ENCODE results near the gene SLC5A2. TPM values are rescaled to one million over a fixed set of nuclear protein-coding genes. Genes with fewer than 3 reads are reported as not detected.

SLC5A2 gene
- total RNA-seq, 2 experiments from 2014 or later: not detected

DNA sequence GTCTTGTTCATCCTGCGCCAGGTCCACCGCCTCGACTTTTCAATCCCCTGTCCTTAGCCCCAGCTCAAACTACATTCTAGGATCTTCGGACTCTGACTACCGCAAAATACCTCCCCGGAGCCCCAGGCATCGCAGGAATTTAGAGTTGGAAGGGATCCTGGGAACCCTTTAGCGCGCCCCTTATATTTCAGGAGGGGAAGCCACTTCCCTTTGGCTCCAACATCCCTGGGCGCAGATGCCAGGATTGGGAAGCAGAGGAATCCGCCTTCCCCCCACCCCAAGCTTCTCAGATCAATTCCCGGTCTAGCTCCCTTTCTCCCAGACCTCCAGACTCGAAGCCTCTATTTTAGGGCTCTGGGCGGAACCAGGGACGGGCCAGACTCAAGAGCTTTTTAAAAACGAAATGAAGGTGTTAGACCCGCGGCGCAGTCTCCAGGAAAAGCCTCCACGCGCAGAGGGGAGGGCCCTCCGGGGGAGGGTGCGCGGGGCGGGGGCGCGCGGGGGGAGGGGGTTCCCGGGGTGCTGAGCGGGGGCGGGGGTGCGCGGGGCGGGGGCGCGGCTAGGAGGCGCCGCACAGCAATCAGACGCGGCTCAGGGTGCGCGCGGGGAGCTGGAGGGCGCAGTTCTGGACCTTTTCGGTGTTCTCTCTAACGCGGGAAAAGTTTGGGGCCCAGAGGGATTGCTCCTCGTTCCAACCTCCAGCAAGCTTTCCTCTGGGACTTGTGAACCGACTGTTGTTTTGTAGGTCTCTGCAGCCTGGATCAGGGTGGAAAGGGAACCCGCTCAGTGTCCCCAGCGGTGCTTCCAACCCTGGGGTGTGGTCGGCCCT, 46.4 kb downstream of the SLC5A2 start:
- TF ChIP-seq, protein P1, sequence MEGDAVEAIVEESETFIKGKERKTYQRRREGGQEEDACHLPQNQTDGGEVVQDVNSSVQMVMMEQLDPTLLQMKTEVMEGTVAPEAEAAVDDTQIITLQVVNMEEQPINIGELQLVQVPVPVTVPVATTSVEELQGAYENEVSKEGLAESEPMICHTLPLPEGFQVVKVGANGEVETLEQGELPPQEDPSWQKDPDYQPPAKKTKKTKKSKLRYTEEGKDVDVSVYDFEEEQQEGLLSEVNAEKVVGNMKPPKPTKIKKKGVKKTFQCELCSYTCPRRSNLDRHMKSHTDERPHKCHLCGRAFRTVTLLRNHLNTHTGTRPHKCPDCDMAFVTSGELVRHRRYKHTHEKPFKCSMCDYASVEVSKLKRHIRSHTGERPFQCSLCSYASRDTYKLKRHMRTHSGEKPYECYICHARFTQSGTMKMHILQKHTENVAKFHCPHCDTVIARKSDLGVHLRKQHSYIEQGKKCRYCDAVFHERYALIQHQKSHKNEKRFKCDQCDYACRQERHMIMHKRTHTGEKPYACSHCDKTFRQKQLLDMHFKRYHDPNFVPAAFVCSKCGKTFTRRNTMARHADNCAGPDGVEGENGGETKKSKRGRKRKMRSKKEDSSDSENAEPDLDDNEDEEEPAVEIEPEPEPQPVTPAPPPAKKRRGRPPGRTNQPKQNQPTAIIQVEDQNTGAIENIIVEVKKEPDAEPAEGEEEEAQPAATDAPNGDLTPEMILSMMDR (conservative IDR thresholded peaks at IDR 0.05; ENCODE audit: low read length): no peak
- TF ChIP-seq EZH2phosphoT487 (IDR thresholded peaks at IDR 0.05; ENCODE audit: borderline replicate concordance, low read depth, low read length): no peak
- H3K4me1 ChIP-seq (ENCODE audit: insufficient read depth, low read length, poor library complexity, severe bottlenecking): no peaks in the 10 kb centered on the region
- H3K4me3 ChIP-seq (ENCODE audit: low read depth, low read length, poor library complexity, severe bottlenecking): no peak overlapping the region
- no peak overlapping the region for H3K4me2 ChIP-seq (ENCODE audit: low read length)
- no TSS peak for BruUV-seq (replicated peaks)
- CTCF ChIA-PET (ENCODE audit: unreplicated experiment): no interaction called here
- no peaks in the 10 kb centered on the region for H3K9me2 ChIP-seq (ENCODE audit: insufficient read depth, low read length)
- no peak overlapping the region for H3K27ac ChIP-seq (ENCODE audit: low read depth, low read length, poor library complexity, severe bottlenecking)
- no peaks in the 10 kb centered on the region for H3K79me2 ChIP-seq (ENCODE audit: insufficient read depth, low read depth, low read length)
- no peaks in the 10 kb centered on the region for H4K20me1 ChIP-seq (ENCODE audit: insufficient read depth, low read length)
- POLR2A ChIA-PET: interaction anchor here (0.7 kb wide), 1 partner anchor 353 kb away, joined by 4 read pairs; no protein-coding TSS in a partner anchor
- no peak for DNase-seq (ENCODE audit: low spot score)
- H3K9me3 ChIP-seq (ENCODE audit: low read length): no peaks in the 10 kb centered on the region
- no peaks in the 10 kb centered on the region for H3K36me3 ChIP-seq (ENCODE audit: insufficient read depth, low read length)
- H2AFZ ChIP-seq (ENCODE audit: low read length): no peak overlapping the region
- intact Hi-C loops (cut with micrococcal nuclease; ENCODE audit: unreplicated experiment): no loop called here

DNA sequence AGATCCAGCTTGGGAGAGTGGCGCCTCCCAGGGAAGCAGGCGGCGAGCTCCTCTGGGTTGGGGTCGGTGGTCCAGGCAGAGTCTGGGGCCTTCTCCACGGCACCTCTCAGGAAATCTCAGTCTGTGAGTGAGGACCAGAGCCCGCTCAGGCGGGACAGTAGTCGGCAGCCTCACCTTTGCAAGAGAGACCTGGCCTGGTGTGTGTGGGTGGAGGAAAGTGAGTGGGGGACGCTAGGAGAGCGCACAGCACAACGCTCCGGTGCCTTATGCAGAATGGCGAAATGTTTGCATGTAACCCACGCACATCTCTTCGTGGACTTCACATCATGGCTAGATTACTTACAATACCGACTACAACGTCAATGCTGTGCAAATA, 47.0 kb downstream of the SLC5A2 start:
- CTCF ChIA-PET (ENCODE audit: unreplicated experiment): no interaction called here
- POLR2A ChIA-PET: interaction anchor here (0.6 kb wide), 2 partner anchors 92 to 181 kb away, joined by 3 to 4 read pairs; no protein-coding TSS in a partner anchor
- intact Hi-C loops (cut with micrococcal nuclease; ENCODE audit: unreplicated experiment): no loop called here
- H4K20me1 ChIP-seq (ENCODE audit: insufficient read depth, low read length): no peaks in the 10 kb centered on the region
- TF ChIP-seq, protein P1 (conservative IDR thresholded peaks at IDR 0.05; ENCODE audit: low read length): no peak
- no peak for TF ChIP-seq EZH2phosphoT487 (IDR thresholded peaks at IDR 0.05; ENCODE audit: borderline replicate concordance, low read depth, low read length)
- no peaks in the 10 kb centered on the region for H3K79me2 ChIP-seq (ENCODE audit: insufficient read depth, low read depth, low read length)
- H3K4me2 ChIP-seq (ENCODE audit: low read length): no peak overlapping the region
- no peak overlapping the region for H3K27ac ChIP-seq (ENCODE audit: low read depth, low read length, poor library complexity, severe bottlenecking)
- no peaks in the 10 kb centered on the region for H3K36me3 ChIP-seq (ENCODE audit: insufficient read depth, low read length)
- no peaks in the 10 kb centered on the region for H3K9me3 ChIP-seq (ENCODE audit: low read length)
- no peaks in the 10 kb centered on the region for H3K9me2 ChIP-seq (ENCODE audit: insufficient read depth, low read length)
- H3K4me1 ChIP-seq (ENCODE audit: insufficient read depth, low read length, poor library complexity, severe bottlenecking): no peaks in the 10 kb centered on the region
- H2AFZ ChIP-seq (ENCODE audit: low read length): no peak overlapping the region
- no TSS peak for BruUV-seq (replicated peaks)
- H3K4me3 ChIP-seq (ENCODE audit: low read depth, low read length, poor library complexity, severe bottlenecking): no peak overlapping the region
- DNase-seq (ENCODE audit: low spot score): no peak

DNA sequence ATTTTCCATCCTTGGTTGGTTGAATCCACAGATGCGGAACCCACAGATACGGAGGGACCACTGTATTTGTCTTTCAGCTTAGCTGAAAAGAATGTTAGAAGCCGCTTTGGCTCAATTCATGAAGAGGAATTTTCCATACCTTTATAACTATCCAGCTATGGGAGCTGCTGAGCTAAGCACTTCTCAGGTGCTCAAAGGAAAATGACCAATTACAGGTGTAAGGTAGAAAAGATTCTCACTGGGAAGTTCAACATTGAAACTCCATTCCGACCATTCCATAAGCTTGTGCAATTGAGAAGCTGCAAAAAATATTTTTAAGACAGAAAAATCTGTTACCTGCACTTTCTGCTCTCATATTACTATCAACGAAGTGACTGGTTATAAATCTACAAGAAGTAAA, 47.5 kb downstream of the SLC5A2 start:
- Histone ChIP-seq H3K36me3 (ENCODE audit: insufficient read depth, low read length) (no peaks in the 10 kb centered on the region), H3K4me3 (ENCODE audit: low read depth, low read length, poor library complexity, severe bottlenecking) (no peak overlapping the region), H3K9me2 (ENCODE audit: insufficient read depth, low read length) (no peaks in the 10 kb centered on the region), H4K20me1 (ENCODE audit: insufficient read depth, low read length) (no peaks in the 10 kb centered on the region), H2AFZ (ENCODE audit: low read length) (no peak overlapping the region), H3K4me2 (ENCODE audit: low read length) (no peak overlapping the region), H3K79me2 (ENCODE audit: insufficient read depth, low read depth, low read length) (no peaks in the 10 kb centered on the region), H3K9me3 (ENCODE audit: low read length) (no peaks in the 10 kb centered on the region), H3K4me1 (ENCODE audit: insufficient read depth, low read length, poor library complexity, severe bottlenecking) (no peaks in the 10 kb centered on the region), H3K27ac (ENCODE audit: low read depth, low read length, poor library complexity, severe bottlenecking) (no peak overlapping the region)
- POLR2A ChIA-PET: interaction anchor here (0.6 kb wide), 2 partner anchors 93 to 181 kb away, joined by 3 to 4 read pairs; no protein-coding TSS in a partner anchor
- no peak for DNase-seq (ENCODE audit: low spot score)
- TF ChIP-seq, protein P1 (conservative IDR thresholded peaks at IDR 0.05; ENCODE audit: low read length): no peak
- TF ChIP-seq EZH2phosphoT487 (IDR thresholded peaks at IDR 0.05; ENCODE audit: borderline replicate concordance, low read depth, low read length): no peak
- BruUV-seq (replicated peaks): no TSS peak
- CTCF ChIA-PET (ENCODE audit: unreplicated experiment): no interaction called here
- intact Hi-C loops (cut with micrococcal nuclease; ENCODE audit: unreplicated experiment): no loop called here

Data from OCI-LY7 (cell line).